Sigmoid colon (tissue), 7 donors: ENCODE measurements around the gene REXO1. TPM values are rescaled to one million over a fixed set of nuclear protein-coding genes. Genes with fewer than 3 reads are reported as not detected.

ENCODE experiments used
- DNase-seq: peaks from one replicate; pipeline ENCODE4 v3.0.0-alpha.2; 2019
- H3K27ac ChIP-seq, 4 donors: fragments of 200-600 bp; sonication (generic); one replicate each; pipeline ENCODE4 v1.5.1; 2016 to 2019; ENCODE audit warnings: mild to moderate bottlenecking in 1 of 4
- H3K27me3 ChIP-seq, 3 donors: fragments of 200-600 bp; sonication (generic); one replicate each; pipeline ENCODE4 v1.5.1; 2019; ENCODE audit warnings: mild to moderate bottlenecking in 1 of 3
- H3K36me3 ChIP-seq, 4 donors: fragments of 200-600 bp; sonication (generic); one replicate each; pipeline ENCODE4 v1.5.1; 2016 to 2019
- H3K4me1 ChIP-seq, 4 donors: fragments of 200-600 bp; sonication (generic); one replicate each; pipeline ENCODE4 v1.5.1; 2017 to 2019
- H3K4me3 ChIP-seq, 4 donors: fragments of 200-600 bp; sonication (generic); one replicate each; pipeline ENCODE4 v1.5.1; 2017 to 2019; ENCODE audit warnings: mild to moderate bottlenecking in 2 of 4, moderate library complexity in 1 of 4
- H3K9me3 ChIP-seq, 4 donors: fragments of 200-600 bp in 3 of 4; sonication (generic) in 3 of 4; one replicate each; pipeline versions ENCODE4 v1.5.1 to v1.6.1; 2013 to 2019
- CTCF ChIP-seq, 4 experiments: fragments of 450-650 bp in 3 of 4; fragments of 200-600 bp in 1 of 4; IDR thresholded peaks; one replicate each; pipeline ENCODE4 v1.5.1; 2016 to 2019; ENCODE audit warnings: antibody characterized with exemption in 4 of 4, mild to moderate bottlenecking in 3 of 4, moderate library complexity in 2 of 4
- EP300 ChIP-seq, 4 donors: sonication (generic); formaldehyde crosslinking; IDR thresholded peaks; one replicate each; pipeline ENCODE4 v1.6.1; 2017; ENCODE audit warnings: antibody characterized with exemption in 4 of 4
- POLR2A ChIP-seq, 2 donors: fragments of 450-650 bp; IDR thresholded peaks; one replicate each; pipeline ENCODE4 v1.6.1; 2016; ENCODE audit warnings: antibody characterized with exemption in 2 of 2, mild to moderate bottlenecking in 2 of 2, moderate library complexity in 2 of 2
- POLR2AphosphoS5 ChIP-seq, 4 donors: sonication (generic); formaldehyde crosslinking; IDR thresholded peaks; one replicate each; pipeline ENCODE4 v1.6.1; 2017; ENCODE audit warnings: antibody characterized with exemption in 4 of 4
- WGBS, 2 donors: extraction: QIAGEN DNeasy Blood & Tissue Kit; methylation state at CpG; one replicate each; pipeline ENCODE4 v1.1.7; 2013; 5-methylcytosine and 5-hydroxymethylcytosine counted together
- intact Hi-C: fragments of 100-400 bp; cut with DNase I; formaldehyde crosslinking; loops from one replicate; pipeline ENCODE4 v1.15.1; 2023
- polyA plus RNA-seq, 3 donors: library from polyadenylated mRNA; stranded (reverse); fragments of 200-250 nt; gene quantifications; one replicate each; pipeline ENCODE4 v1.2.3, GENCODE V29; 2013
- total RNA-seq, 4 donors: library from RNA; depleted of rRNA; stranded (reverse); fragments of >200 nt; gene quantifications; one replicate each; pipeline ENCODE4 v1.1.0, GENCODE V29; 2016
- donor health status: healthy with polysubstance abuse.
- donor health status: Bipolar disorder and iron deficiency.
- donor health status: healthy.

The REXO1 gene
- total and polyA plus RNA-seq, 7 donors, result 8.6 to 61.8 (median 11.1) TPM

DNA sequence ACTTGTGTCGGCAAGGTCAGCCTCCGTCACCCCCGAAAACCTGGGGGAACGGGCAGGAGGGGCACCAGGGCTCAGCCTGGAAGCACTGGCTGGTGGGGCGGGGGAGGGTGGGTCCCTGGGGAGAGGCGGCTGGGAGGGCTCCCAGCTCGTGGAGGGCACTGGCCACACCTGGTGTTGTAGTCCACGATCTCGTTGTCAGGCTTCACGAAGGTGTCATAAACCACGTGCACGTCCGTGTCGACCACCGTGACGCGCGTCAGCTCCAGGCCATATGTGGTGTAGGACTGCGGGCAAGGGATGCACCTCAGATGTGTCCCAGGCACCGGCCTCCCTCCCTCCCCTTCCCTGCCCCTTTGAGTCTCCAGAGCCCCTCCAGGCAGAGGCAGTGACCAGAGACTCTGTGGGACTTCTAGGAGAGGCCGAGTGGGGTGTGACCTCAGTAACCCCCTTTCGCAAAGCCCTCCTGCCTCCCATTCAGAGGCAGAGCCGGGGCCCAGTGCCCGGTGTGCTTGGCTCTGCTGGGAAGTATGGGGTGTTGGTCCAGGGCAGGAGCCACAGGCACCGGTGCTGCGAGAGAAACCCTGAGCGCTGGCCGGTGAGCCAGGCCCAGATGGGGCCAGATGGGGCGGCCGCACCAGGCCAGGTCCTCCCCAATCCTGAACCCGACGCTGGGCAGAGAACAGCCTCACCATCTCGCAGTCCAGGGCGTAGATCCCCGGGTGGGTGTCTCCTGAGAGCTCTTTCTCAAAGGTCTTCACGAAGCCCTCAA, 31.6 kb downstream of the REXO1 start:
- Histone ChIP-seq H3K4me3 (no peak overlapping the region), H3K27ac (no peak overlapping the region), H3K9me3 (no peaks in the 10 kb centered on the region), H3K4me1 (peaks cover 0 to 18% (median 15%) of the 10 kb centered on the region in 4 donors), H3K36me3 (peaks cover 44 to 65% (median 57%) of the 10 kb centered on the region in 4 donors), H3K27me3 (no peaks in the 10 kb centered on the region)
- WGBS, 2 donors, result 92 to 93% methylated on average over 36 of the region's 36 CpGs
- intact Hi-C loops, result no loop called here
- TF ChIP-seq POLR2A (IDR thresholded peaks at IDR 0.05) (no peak), POLR2AphosphoS5 (IDR thresholded peaks at IDR 0.05) (no peak), EP300 (IDR thresholded peaks at IDR 0.05) (no peak)
- no peak for DNase-seq

GRCh38 chr19:1815605-1816529, 32.4 kb downstream of the REXO1 start:
- DNase-seq, result no peak
- WGBS, 2 donors, result 90 to 92% methylated on average over 61 of the region's 61 CpGs
- Histone ChIP-seq H3K4me3 (no peak overlapping the region), H3K27ac (no peak overlapping the region), H3K36me3 (peaks cover 44 to 57% (median 53%) of the 10 kb centered on the region in 4 donors), H3K27me3 (no peaks in the 10 kb centered on the region), H3K4me1 (peaks cover 0 to 21% (median 17%) of the 10 kb centered on the region in 4 donors), H3K9me3 (no peaks in the 10 kb centered on the region)
- intact Hi-C loops, result no loop called here
- no peak for TF ChIP-seq CTCF (IDR thresholded peaks at IDR 0.05)
- TF ChIP-seq POLR2AphosphoS5 (IDR thresholded peaks at IDR 0.05), result no peak
- no peak for TF ChIP-seq EP300 (IDR thresholded peaks at IDR 0.05)
- TF ChIP-seq POLR2A (IDR thresholded peaks at IDR 0.05), result no peak

DNA sequence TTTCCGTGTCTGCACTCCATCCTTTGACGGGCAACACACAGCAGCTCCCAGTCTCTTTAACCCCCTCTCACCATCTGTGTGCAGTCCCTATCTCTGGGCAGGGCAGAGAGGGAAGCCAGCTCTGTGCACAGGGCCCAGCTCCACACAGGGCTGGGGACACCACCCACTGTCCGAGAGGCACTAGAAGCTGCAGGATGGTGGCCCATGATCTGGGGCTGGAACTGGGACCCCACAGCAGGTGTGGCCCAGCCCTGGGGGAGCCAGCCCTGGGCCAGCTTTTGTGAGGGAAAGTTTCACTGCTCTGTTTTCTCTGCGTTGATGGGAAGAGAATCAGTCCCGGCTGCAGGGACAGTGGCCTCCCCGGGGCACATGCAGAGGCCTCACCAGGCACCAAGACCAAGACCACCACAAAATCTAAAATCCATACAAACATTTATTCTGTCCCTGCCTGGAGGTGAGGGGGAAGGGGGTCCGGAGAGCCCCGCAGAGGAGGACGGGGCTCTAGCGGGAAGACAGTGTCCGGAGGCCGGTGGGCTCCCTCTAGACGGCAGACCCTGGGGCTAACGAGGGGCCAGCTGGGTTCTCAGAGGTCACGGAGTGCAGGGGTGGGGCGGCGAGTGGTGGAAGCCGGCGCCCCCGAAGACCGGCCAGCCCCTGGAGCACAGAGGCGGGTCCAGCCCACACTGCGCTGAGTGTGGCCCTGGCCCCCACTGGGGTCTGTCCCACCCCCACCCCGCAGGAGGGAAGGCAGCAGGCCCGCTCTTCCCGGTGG, 33.3 kb downstream of the REXO1 start:
- WGBS, 2 donors, result 89 to 90% methylated on average over 26 of the region's 26 CpGs
- H3K9me3 ChIP-seq, result no peaks in the 10 kb centered on the region
- TF ChIP-seq CTCF (IDR thresholded peaks at IDR 0.05) (no peak), EP300 (IDR thresholded peaks at IDR 0.05) (no peak), POLR2A (IDR thresholded peaks at IDR 0.05) (no peak), POLR2AphosphoS5 (IDR thresholded peaks at IDR 0.05) (no peak)
- intact Hi-C loops, result no loop called here
- DNase-seq, result no peak
- H3K4me1 ChIP-seq, result peaks cover 0 to 21% (median 17%) of the 10 kb centered on the region in 4 donors
- no peak overlapping the region for H3K27ac ChIP-seq
- no peaks in the 10 kb centered on the region for H3K27me3 ChIP-seq
- H3K36me3 ChIP-seq, result peaks cover 42 to 49% (median 48%) of the 10 kb centered on the region in 4 donors
- H3K4me3 ChIP-seq, result no peak overlapping the region

- WGBS, 2 donors, result 82 to 86% methylated on average over 10 of the region's 10 CpGs
- Histone ChIP-seq H3K4me3 (no peak overlapping the region), H3K36me3 (peaks cover 36 to 42% (median 42%) of the 10 kb centered on the region in 4 donors), H3K27ac (no peak overlapping the region), H3K9me3 (no peaks in the 10 kb centered on the region), H3K4me1 (peaks cover 0 to 21% (median 17%) of the 10 kb centered on the region in 4 donors), H3K27me3 (no peaks in the 10 kb centered on the region)
- no peak for DNase-seq
- TF ChIP-seq EP300 (IDR thresholded peaks at IDR 0.05) (no peak), POLR2AphosphoS5 (IDR thresholded peaks at IDR 0.05) (no peak), POLR2A (IDR thresholded peaks at IDR 0.05) (no peak), CTCF (IDR thresholded peaks at IDR 0.05) (no peak)
- intact Hi-C loops, result no loop called here
Measured at GRCh38 chr19:1814391-1814790, 33.9 kb downstream of the REXO1 start.
